ENCODE data around the gene ELAVL1.
"Not testable (repeated sequence)": the region's sequence is repeated elsewhere in the genome, so short reads cannot be mapped to it uniquely, and the experiment has no call there.

The ELAVL1 gene

GRCh38 chr19:7932276-7932929 lies 73.0 kb downstream of the ELAVL1 start:
- Mint-ChIP-seq H3K36me3 (ENCODE audit: insufficient read depth) (peaks cover 41% of the 10 kb centered on the region), H3K4me3 (no peak overlapping the region), H3K9me3 (no peaks in the 10 kb centered on the region), H3K27me3 (no peaks in the 10 kb centered on the region), H3K27ac (ENCODE audit: low read depth) (no peak overlapping the region), H3K4me1 (peaks cover 10% of the 10 kb centered on the region)
- ATAC-seq (replicated peaks; ENCODE audit: extremely low read depth, poor library complexity, severe bottlenecking) (no peak), DNase-seq (ENCODE audit: low spot score in 2 of 2) (no peak)

DNA sequence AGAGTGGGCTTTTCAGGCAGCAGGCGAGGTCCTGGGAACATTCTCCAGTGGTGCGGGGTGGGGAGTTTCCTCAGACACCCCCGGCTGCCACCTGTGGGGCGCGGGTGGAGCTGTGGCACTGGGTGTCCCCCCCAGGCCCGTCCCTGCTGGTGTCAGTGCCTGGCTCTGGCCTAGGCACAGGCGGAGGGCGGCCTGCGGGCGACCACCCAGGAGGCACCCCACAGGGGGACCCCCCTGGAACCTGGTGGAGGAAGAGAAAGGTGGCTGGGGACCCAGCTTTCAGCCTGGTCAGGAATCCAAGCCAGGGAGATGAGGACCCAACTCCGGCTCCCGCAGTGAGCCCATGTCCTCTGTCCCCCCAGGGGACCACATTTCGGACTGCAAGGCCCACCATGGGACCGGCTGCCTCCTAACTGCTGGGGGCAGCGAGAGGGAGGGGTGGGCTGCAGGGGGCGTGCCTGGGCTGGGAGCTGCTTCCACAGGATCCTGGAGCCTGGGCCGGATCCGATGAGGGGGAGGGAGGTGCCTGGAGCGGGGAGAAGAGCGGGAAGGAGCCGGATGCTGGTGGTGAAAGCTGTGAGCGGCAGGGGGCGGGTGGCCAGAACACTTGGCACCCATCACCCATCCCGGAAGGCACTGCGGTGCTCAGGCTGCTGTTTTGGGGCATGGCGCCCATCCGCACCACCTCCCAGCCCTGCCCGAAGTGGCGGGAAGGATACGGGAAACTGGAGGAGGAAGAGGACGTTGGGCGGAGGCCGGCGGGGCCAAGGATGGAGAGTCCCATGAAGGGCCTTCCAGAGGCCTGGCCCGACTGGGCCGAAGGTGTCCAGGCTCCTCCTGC lies 74.0 kb downstream of the ELAVL1 start:
- H3K36me3 Mint-ChIP-seq (ENCODE audit: insufficient read depth) = peaks cover 37% of the 10 kb centered on the region
- DNase-seq (ENCODE audit: low spot score in 2 of 2) (no peak), ATAC-seq (replicated peaks; ENCODE audit: extremely low read depth, poor library complexity, severe bottlenecking) (no peak)
- no peak overlapping the region for H3K27ac Mint-ChIP-seq (ENCODE audit: low read depth)
- no peaks in the 10 kb centered on the region for H3K27me3 Mint-ChIP-seq
- no peaks in the 10 kb centered on the region for H3K9me3 Mint-ChIP-seq
- H3K4me1 Mint-ChIP-seq = peaks cover 13% of the 10 kb centered on the region
- H3K4me3 Mint-ChIP-seq = no peak overlapping the region

DNA sequence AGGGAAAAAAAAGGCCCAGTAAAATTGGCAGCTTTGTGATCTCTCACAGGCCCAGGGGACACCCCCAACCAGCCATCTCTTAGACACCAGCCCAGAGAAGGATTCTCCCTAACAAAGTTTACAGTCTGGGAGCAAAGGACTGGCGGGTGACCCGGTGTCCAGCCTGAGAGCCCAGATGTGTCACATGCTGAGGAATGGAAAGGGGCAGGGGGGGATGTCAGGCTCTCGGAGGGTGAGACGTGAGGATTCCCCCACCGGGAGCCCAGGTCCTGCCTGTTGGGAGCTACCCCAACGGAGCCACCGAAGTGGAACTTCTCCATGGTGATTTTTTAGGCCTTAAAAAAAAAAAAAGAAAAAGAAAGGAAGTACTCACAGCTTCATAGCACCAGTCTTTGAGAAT lies 74.7 kb downstream of the ELAVL1 start:
- H3K27ac Mint-ChIP-seq (ENCODE audit: low read depth) = no peak overlapping the region
- ATAC-seq (replicated peaks; ENCODE audit: extremely low read depth, poor library complexity, severe bottlenecking) (no peak), DNase-seq (ENCODE audit: low spot score in 2 of 2) (no peak)
- H3K27me3 Mint-ChIP-seq = no peaks in the 10 kb centered on the region
- H3K4me1 Mint-ChIP-seq = peaks cover 16% of the 10 kb centered on the region
- H3K9me3 Mint-ChIP-seq = no peaks in the 10 kb centered on the region
- peaks cover 34% of the 10 kb centered on the region for H3K36me3 Mint-ChIP-seq (ENCODE audit: insufficient read depth)
- no peak overlapping the region for H3K4me3 Mint-ChIP-seq

- not testable (repeated sequence) for H3K4me3 Mint-ChIP-seq; DNase-seq (ENCODE audit: low spot score in 2 of 2); ATAC-seq (replicated peaks; ENCODE audit: extremely low read depth, poor library complexity, severe bottlenecking); H3K9me3 Mint-ChIP-seq; H3K27me3 Mint-ChIP-seq
- peaks cover 32% of the 10 kb centered on the region for H3K36me3 Mint-ChIP-seq (ENCODE audit: insufficient read depth)
- peaks cover 16% of the 10 kb centered on the region for H3K4me1 Mint-ChIP-seq
- H3K27ac Mint-ChIP-seq (ENCODE audit: low read depth) = peak overlapping the region; percentile 76
Observed at GRCh38 chr19:7930030-7930429, 75.4 kb downstream of the ELAVL1 start.

GRCh38 chr19:7928741-7929701 lies 76.4 kb downstream of the ELAVL1 start:
- H3K27ac Mint-ChIP-seq (ENCODE audit: low read depth) = peak overlapping the region; percentile 76
- no peaks in the 10 kb centered on the region for H3K27me3 Mint-ChIP-seq
- H3K4me3 Mint-ChIP-seq = no peak overlapping the region
- peak; percentile 75 to 82 for DNase-seq (ENCODE audit: low spot score in 2 of 2)
- no peaks in the 10 kb centered on the region for H3K9me3 Mint-ChIP-seq
- peak; percentile 70 for ATAC-seq (replicated peaks; ENCODE audit: extremely low read depth, poor library complexity, severe bottlenecking)
- peaks cover 16% of the 10 kb centered on the region for H3K4me1 Mint-ChIP-seq
- H3K36me3 Mint-ChIP-seq (ENCODE audit: insufficient read depth) = peaks cover 28% of the 10 kb centered on the region

GRCh38 chr19:7928334-7928706 lies 77.1 kb downstream of the ELAVL1 start:
- no peaks in the 10 kb centered on the region for H3K27me3 Mint-ChIP-seq
- peak overlapping the region; percentile 76 for H3K27ac Mint-ChIP-seq (ENCODE audit: low read depth)
- H3K9me3 Mint-ChIP-seq = no peaks in the 10 kb centered on the region
- no peak for DNase-seq (ENCODE audit: low spot score in 2 of 2)
- peaks cover 16% of the 10 kb centered on the region for H3K4me1 Mint-ChIP-seq
- ATAC-seq (replicated peaks; ENCODE audit: extremely low read depth, poor library complexity, severe bottlenecking) = no peak
- H3K36me3 Mint-ChIP-seq (ENCODE audit: insufficient read depth) = peaks cover 28% of the 10 kb centered on the region
- H3K4me3 Mint-ChIP-seq = no peak overlapping the region

- H3K36me3 Mint-ChIP-seq (ENCODE audit: insufficient read depth) = peaks cover 24% of the 10 kb centered on the region
- H3K27me3 Mint-ChIP-seq = no peaks in the 10 kb centered on the region
- peaks cover 16% of the 10 kb centered on the region for H3K4me1 Mint-ChIP-seq
- ATAC-seq (replicated peaks; ENCODE audit: extremely low read depth, poor library complexity, severe bottlenecking) (no peak), DNase-seq (ENCODE audit: low spot score in 2 of 2) (no peak)
- H3K27ac Mint-ChIP-seq (ENCODE audit: low read depth) = no peak overlapping the region
- H3K4me3 Mint-ChIP-seq = peak overlapping the region; percentile 40
- no peaks in the 10 kb centered on the region for H3K9me3 Mint-ChIP-seq
Observed at GRCh38 chr19:7927605-7928333, 77.7 kb downstream of the ELAVL1 start.

DNA sequence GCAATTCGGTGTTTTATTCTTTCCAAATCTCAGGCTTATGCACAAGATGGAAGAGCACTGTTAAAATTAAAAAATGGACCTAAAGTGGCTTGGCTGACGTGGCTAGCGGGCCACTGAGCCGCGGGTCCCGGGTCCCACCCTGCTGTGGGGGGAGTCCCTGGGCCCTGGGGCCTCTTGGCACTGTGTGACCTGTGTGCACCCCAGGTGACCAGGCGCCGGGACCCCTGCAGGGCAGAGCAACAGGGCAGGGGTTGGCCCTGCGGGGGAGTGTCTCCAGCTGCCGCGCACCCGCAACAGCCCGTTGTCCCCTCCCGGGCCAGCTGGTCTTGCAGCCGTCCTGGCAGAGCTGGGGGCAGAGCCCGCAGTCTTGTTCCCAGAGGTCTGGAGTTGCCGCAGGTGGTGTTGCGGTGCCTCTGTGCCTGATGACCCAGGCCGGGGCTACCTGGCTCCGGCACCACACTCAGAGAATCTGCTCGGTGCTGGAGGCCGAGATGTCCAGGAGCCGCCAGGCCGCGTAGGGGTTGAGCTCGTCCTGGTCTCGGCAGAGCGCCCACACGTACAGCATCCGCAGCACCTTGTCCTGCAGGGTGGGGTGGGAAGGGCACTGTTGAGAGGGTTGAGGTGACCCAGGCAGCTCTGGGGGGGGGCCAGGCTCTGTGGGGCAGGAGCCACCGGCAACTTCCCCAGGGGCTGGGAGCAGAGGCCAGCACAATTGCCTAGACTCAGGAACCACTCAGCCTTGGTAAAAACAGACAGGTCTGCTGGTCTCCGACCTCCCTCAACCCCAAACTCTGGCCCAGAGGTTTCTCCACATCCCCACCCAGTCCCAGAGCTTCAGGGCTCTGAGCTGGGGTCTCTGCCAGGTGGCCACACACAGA lies 78.5 kb downstream of the ELAVL1 start:
- Mint-ChIP-seq H3K36me3 (ENCODE audit: insufficient read depth) (peaks cover 26% of the 10 kb centered on the region), H3K9me3 (no peaks in the 10 kb centered on the region), H3K27ac (ENCODE audit: low read depth) (peak overlapping the region; percentile 32), H3K27me3 (no peaks in the 10 kb centered on the region), H3K4me1 (peaks cover 16% of the 10 kb centered on the region), H3K4me3 (peak overlapping the region; percentile 68)
- DNase-seq (ENCODE audit: low spot score in 2 of 2) = no peak
- no peak for ATAC-seq (replicated peaks; ENCODE audit: extremely low read depth, poor library complexity, severe bottlenecking)

DNA sequence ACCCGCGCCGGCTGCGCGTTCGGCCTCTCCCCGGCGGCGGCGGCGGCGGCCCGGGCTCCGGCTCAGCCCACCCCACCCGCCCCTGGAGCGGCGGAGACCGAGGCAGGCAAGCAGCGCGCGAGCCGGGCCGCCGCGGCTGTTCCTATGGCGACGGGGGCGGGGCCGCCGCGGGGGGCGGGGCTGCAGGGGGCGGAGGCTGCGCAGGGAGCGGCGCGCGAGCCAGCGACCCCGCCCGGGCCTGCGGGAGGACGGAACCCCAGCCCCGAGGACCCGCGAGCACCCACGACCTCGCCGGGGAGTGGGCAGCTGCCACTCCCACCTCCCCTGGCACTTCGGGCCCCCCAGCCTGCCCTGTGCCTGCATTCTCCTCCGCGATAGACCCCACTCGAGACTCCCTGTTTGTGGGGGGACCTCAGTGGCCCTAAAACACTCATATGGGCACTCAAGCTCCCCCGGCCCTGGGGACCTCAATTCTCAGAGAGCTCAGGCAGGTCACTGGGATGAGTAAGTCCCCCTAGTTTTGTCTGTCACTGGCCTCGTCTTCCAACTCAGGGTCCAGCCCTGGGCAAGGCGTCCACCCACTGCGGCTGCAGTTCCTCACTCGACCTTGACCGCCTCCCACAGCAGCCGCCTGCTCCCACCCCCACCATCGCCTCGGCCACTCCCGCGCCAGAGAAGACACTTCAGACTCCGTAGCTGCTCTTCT lies 79.3 kb downstream of the ELAVL1 start, which contains the start of gene CTXN1:
Gene CTXN1 (minus strand): TSS at position 115 of the 706 bp plus-strand sequence. CDS start 597 bp downstream, outside the sequence.
- ATAC-seq (replicated peaks; ENCODE audit: extremely low read depth, poor library complexity, severe bottlenecking) = peak; percentile 47
- H3K9me3 Mint-ChIP-seq = no peaks in the 10 kb centered on the region
- H3K4me3 Mint-ChIP-seq = peak within 1 kb of the TSS; percentile 68
- peaks cover 26% of the 10 kb centered on the region for H3K36me3 Mint-ChIP-seq (ENCODE audit: insufficient read depth)
- DNase-seq (ENCODE audit: low spot score in 2 of 2) = peak; percentile 56 to 57
- H3K27ac Mint-ChIP-seq (ENCODE audit: low read depth) = peak within 1 kb of the TSS; percentile 64
- peaks cover 19% of the 10 kb centered on the region for H3K4me1 Mint-ChIP-seq
- H3K27me3 Mint-ChIP-seq = no peaks in the 10 kb centered on the region

- H3K36me3 Mint-ChIP-seq (ENCODE audit: insufficient read depth) = peaks cover 25% of the 10 kb centered on the region
- DNase-seq (ENCODE audit: low spot score in 2 of 2) (peak; percentile 65 to 74), ATAC-seq (replicated peaks; ENCODE audit: extremely low read depth, poor library complexity, severe bottlenecking) (peak; percentile 25)
- peaks cover 25% of the 10 kb centered on the region for H3K4me1 Mint-ChIP-seq
- H3K4me3 Mint-ChIP-seq = peak overlapping the region; percentile 65
- H3K27me3 Mint-ChIP-seq = no peaks in the 10 kb centered on the region
- H3K27ac Mint-ChIP-seq (ENCODE audit: low read depth) = peak overlapping the region; percentile 64
- no peaks in the 10 kb centered on the region for H3K9me3 Mint-ChIP-seq
Observed at GRCh38 chr19:7925171-7925851, 80.1 kb downstream of the ELAVL1 start.
